CD4-positive, alpha-beta T cell treated with Interleukin-15 for 4 hours (primary cell): Measurements from ENCODE around the gene ACP6.
"Not testable (repeated sequence)": the region's sequence is repeated elsewhere in the genome, so short reads cannot be mapped to it uniquely, and the experiment has no call there.

ENCODE experiments used
- DNase-seq: peaks from one replicate; pipeline ENCODE4 v3.0.0-alpha.2; 2020; ENCODE audit warnings: low spot score

Gene ACP6

GRCh38 chr1:147670319-147671001, at the start of gene ACP6:
ACP6 (minus strand) TSS chr1:147670524; CDS start chr1:147670048, 476 bp downstream.
- DNase-seq: peak; percentile 89

DNA sequence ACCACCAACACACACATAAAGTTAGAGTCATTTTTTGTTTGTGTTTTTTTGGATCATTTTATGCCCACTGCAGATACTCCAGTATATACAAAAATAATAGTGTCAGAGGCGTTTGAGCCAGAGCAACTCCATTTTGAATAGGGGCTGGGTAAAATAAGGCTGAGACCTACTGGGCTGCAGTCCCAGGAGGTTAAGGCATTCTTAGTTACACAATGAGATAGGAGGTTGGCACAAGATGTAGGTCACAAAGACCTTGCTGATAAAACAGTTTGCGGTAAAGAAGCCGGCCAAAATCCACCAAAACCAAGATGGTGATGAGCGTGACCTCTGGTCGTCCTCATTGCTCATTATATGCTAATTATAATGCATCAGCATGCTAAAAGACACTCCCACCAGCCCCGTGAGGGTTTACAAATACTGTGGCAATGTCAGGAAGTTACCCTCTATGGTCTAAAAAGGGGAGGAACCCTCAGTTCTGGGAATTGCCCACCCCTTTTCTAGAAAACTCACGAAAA, 49.4 kb upstream of the ACP6 start:
- no peak for DNase-seq

GRCh38 chr1:147719029-147719698, 48.8 kb upstream of the ACP6 start:
- DNase-seq: no peak

DNA sequence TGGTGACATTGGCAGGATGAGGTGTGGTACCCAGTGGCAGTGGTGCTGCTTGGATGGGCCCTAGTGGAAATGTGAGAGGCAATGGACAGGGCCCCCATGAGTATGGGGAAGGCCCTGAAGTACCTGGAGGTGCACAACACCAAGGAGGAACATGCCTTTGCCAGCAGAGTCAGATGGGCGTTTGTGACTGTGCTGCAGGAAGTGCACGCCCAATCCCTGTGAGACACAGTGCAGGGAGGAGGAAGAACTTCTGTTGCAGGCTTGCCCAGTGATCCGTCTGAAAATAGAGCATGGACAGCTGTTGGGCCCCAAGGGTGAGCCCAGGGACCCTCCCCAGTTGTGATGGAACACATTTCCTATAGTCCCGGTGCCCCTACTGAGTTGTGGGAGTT, 47.4 kb upstream of the ACP6 start:
- DNase-seq: peak; percentile 9

GRCh38 chr1:147717051-147717705, 46.9 kb upstream of the ACP6 start:
- DNase-seq: peak; percentile 61

GRCh38 chr1:147712605-147713004, 42.3 kb upstream of the ACP6 start:
- DNase-seq: no peak

DNA sequence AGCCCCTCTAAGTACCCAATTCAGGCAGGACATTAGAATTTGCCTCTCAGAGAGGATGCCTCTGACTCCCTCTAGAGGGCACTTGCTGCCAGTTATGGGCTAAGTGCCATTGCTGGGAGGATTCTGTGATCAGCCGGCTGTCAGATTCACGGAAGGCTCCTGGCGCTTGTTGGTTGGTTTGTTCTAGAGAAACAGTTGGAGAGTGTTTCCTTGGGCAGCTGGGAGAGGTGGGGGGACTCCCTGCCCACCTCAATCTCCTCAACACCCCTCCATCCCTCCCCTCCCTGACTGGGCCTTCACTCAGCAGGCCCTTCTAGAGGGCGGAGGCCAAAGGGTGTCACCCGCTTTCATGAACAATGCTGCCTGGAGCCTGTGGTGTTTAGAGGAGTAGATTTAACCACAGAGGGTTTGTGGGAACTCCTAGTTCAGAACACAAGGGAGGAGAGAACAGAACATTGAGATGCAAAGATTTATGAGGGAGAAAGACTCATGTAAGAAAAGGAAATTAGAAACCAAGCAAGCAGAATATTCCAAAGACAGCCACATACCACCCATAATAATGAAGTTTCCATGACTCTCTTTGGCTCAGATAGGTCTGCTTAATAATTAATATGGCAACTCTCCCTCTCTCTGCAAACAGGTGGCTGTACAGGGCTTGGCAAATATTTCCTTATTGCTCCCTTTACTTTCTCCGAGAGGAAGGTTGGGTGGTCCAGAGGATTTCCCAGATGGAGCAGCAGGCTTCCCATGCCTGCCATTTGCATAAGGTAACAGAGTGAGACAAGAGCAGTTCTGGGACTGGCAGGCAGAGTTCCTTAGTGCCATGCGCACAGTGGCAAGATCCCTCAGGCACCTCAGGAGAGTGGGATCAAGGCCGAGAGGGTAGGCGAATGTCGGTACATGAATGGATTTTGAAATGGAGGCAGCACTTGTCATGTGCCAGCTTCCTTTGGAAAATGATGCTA, 30.0 kb upstream of the ACP6 start:
- peak; percentile 65 for DNase-seq

GRCh38 chr1:147699686-147700041, 29.3 kb upstream of the ACP6 start:
- no peak for DNase-seq

DNA sequence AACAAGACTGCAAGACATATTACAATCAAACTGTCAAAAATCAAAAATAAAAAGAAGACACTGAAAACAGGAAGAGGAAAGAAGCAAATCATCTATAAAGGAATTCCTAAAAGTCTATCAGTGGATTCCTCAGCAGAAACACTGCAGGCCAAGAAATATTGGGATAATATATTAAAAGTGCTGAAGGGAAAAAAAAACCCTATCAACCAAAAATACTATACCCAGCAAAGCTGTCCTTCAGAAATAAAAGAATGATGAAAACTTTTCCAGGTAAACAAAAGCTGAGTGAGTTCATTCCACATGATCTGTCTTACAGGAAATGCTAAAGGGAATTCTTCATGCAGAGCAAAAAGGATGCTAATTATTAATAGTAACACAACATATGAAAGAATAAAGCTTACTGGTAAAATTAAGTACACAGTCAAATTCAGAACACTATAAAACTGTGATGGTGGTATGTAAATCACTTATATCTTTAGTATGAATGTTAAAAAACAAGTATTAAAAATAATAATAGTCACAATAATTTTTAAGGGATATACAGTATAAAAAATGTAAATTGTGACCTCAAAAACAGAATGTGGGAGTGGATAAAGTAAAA, 12.9 kb upstream of the ACP6 start:
- DNase-seq: no peak

DNA sequence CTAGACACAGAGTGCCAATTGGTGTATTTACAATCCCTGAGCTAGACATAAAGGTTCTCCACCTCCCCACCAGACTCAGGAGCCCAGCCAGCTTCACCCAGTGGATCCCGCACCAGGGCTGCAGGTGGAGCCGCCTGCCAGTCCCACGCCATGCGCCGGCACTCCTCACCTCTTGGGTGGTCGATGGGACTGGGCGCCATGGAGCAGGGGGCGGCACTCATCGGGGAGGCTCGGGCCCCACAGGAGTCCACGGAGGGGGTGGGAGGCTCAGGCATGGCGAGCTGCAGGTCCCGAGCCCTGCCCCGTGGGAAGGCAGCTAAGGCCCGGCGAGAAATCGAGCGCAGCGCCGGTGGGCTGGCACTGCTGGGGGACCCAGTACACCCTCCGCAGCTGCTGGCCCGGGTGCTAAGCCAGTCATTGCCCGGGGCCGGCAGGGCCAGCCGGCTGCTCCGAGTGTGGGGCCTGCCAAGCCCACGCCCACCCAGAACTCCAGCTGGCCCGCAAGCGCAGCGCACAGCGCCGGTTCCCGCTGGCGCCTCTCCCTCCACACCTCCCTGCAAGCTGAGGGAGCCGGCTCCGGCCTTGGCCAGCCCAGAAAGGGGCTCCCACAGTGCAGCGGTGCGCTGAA, 10.4 kb upstream of the ACP6 start:
- DNase-seq: not testable (repeated sequence)

DNA sequence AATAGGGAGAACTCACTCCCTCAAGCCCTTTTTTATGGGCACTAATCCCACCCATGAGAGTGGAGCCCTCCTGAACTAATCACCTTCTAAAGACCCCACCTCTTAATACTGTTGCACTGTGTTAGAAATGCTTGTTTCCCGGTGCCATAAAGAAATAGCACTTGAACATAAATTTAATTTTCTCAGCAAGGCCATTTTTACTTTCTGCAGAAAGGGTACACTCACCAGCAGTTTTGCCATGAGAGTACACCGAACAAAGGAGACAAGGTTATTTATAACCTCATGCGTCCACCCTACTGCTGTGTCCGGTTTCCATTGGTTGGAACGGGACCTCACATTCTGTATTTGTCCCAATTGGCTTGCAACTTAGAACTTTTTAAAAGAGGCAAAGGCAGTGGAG, 7.4 kb upstream of the ACP6 start:
- DNase-seq: not testable (repeated sequence)

GRCh38 chr1:147676311-147677085, 6.2 kb upstream of the ACP6 start:
- no peak for DNase-seq

DNA sequence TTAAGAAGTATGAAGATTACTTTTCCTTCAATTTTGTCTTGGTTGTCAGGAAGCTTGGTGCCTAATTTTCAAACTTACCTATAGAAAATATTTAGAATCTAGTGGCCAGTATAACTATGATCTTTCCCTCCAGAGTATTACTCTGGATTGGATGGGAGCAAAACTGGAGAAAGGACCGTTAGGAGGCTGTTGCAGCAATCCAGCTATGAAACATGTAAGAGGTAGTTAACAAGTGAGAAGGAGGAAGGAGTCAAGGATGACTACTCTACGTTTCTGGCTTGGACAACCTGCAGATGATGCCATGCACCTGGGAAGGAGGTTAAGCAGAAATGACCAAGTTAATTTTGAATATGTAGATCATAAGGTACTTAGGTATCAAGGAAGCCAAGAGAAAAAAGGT, 3.5 kb upstream of the ACP6 start:
- no peak for DNase-seq

DNA sequence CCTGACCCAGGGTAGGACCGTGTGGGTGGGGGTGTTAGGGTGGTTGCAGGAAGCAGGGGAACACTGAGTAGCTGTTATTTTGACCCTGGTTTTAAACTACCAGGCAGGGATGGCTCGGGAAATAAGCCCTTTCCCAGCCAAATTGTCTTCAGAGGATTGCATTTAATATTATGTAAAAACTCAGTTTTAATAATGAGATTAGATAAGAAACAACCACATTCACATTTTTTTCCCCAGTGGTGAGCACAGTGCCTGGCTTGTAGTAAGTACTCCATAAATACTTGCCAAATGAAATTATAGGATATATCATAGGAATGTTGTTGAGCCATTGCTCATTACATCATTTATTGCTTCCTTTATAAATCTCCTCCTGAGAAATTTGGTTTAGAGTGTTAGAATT, 3.1 kb upstream of the ACP6 start:
- no peak for DNase-seq

GRCh38 chr1:147669469-147670318, 630 bp downstream of the ACP6 start:
- peak; percentile 33 for DNase-seq

- no peak for DNase-seq
Measured at GRCh38 chr1:147665521-147665920, 4.8 kb downstream of the ACP6 start.

DNA sequence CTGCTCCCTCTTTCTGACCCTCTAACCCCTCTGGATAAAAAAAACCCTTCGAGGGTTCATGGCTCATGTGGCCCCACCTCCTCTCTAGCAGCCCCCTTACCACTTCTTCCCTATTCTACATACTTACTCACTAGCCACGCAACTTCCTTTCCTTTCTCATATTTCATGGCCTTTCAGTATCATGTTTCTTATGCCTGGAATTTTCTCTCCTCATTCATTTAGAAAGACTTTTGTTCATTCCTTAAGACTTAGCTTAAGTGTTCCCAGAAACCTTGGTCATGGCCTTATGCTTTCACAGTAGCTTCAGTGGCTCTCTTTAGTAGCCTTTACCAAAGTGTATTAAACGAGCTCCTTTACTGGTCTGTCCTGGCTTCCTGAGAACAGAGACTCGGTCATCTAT, 6.1 kb downstream of the ACP6 start:
- no peak for DNase-seq

- DNase-seq: no peak
Measured at GRCh38 chr1:147654511-147654910, 15.8 kb downstream of the ACP6 start.

DNA sequence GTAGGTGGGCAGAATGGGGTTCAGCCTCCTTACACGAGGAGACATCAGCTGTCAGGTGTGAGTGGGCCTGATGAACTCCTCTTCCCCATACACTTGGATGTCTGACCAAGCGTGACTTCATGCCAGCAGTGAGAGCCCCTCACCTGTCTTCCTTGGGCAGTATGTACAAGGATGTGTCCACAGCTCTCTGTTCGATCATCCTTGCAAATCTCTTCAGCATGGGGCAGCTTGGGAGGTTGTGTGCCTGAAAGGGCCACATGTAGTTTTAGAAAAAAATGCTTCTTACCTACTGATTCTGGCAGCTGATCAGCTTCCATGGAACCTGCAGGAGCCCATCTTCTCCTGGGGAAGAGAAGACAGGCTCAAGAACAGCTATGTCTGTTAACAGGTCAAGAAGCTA, 18.0 kb downstream of the ACP6 start:
- DNase-seq: no peak
